Retinal pigment epithelial cell (primary cell): Measurements from ENCODE around the gene SPTBN5.

Experiments
- DNase-seq: peaks from one replicate; pipeline ENCODE4 v3.0.0-alpha.2; 2010; ENCODE audit warnings: low read depth
- H3K4me3 ChIP-seq: 2 replicates; pipeline ENCODE4 v1.5.1; 2011; ENCODE audit warnings: mild to moderate bottlenecking, low read length, control low read depth, moderate library complexity
- CTCF ChIP-seq: conservative IDR thresholded peaks from 2 replicates; pipeline ENCODE4 v1.5.1; 2011; ENCODE audit warnings: low read depth, low read length, control low read depth, inconsistent platforms

The SPTBN5 gene

GRCh38 chr15:41843571-41843970 lies 50.3 kb downstream of the SPTBN5 start:
- DNase-seq, result no peak
- no peak for TF ChIP-seq CTCF
- H3K4me3 ChIP-seq, result no peak overlapping the region

- no peak for DNase-seq
- no peak for TF ChIP-seq CTCF
- H3K4me3 ChIP-seq, result no peak overlapping the region
Observed at GRCh38 chr15:41842229-41842628, 51.6 kb downstream of the SPTBN5 start.

- no peak overlapping the region for H3K4me3 ChIP-seq
- no peak for TF ChIP-seq CTCF
- no peak for DNase-seq
Observed at GRCh38 chr15:41841131-41841530, 52.7 kb downstream of the SPTBN5 start.

GRCh38 chr15:41840673-41841072 lies 53.2 kb downstream of the SPTBN5 start:
- H3K4me3 ChIP-seq, result no peak overlapping the region
- no peak for DNase-seq
- TF ChIP-seq CTCF, result no peak

GRCh38 chr15:41839781-41840491 lies 53.9 kb downstream of the SPTBN5 start:
- no peak for DNase-seq
- no peak for TF ChIP-seq CTCF

GRCh38 chr15:41838400-41838897 lies 55.4 kb downstream of the SPTBN5 start, which contains the start of gene PLA2G4B:
PLA2G4B (plus strand) TSS chr15:41838847; CDS start chr15:41838914, 67 bp downstream.
- TF ChIP-seq CTCF, result no peak
- DNase-seq, result no peak
- no peak within 1 kb of the TSS for H3K4me3 ChIP-seq

More at GRCh38 chr15:41839781-41840491, 53.9 kb downstream of the SPTBN5 start:
- no peak overlapping the region for H3K4me3 ChIP-seq
